PFSK-1 (cell line): ENCODE results near the gene AGO3.

Experiments used
- FOXP2 ChIP-seq: optimal IDR thresholded peaks from 2 replicates; pipeline ENCODE3; 2011; ENCODE audit warnings: borderline replicate concordance, control low read depth, inconsistent platforms; ENCODE audit not compliant: insufficient read depth; ENCODE audit errors: extremely low read length, extremely low read depth
- POLR2AphosphoS5 ChIP-seq: IDR thresholded peaks from 2 replicates; pipeline ENCODE4 v1.6.1; 2012; ENCODE audit warnings: low read depth, mild to moderate bottlenecking, control low read depth, low read length, moderate library complexity
- REST ChIP-seq, 2 experiments: IDR thresholded peaks; 2 replicates each; pipeline versions ENCODE4 v1.6.1 to v1.8.0; 2011 to 2012; ENCODE audit warnings: low read depth in 2 of 2, low read length in 2 of 2, control low read depth in 1 of 2, inconsistent platforms in 1 of 2, mild to moderate bottlenecking in 1 of 2, moderate library complexity in 1 of 2; ENCODE audit not compliant: insufficient read depth in 1 of 2
- SIN3A ChIP-seq: IDR thresholded peaks from 2 replicates; pipeline ENCODE4 v1.6.1; 2012; ENCODE audit warnings: mild to moderate bottlenecking, low read length, moderate library complexity, borderline replicate concordance; ENCODE audit not compliant: insufficient read depth
- TAF1 ChIP-seq: IDR thresholded peaks from 2 replicates; pipeline ENCODE4 v1.6.1; 2012; ENCODE audit warnings: low read length, control low read depth, borderline replicate concordance; ENCODE audit not compliant: insufficient read depth

AGO3 gene

GRCh38 chr1:36023098-36023769, 92.3 kb downstream of the AGO3 start:
- TF ChIP-seq FOXP2 (no peak), TAF1 (no peak), SIN3A (no peak), REST (IDR thresholded peaks at IDR 0.05; ENCODE audit: insufficient read depth in 1 of 2, low read depth in 2 of 2, low read length in 2 of 2) (no peak), POLR2AphosphoS5 (no peak)

GRCh38 chr1:36024847-36025246, 93.9 kb downstream of the AGO3 start:
- TF ChIP-seq SIN3A (no peak), POLR2AphosphoS5 (no peak), REST (IDR thresholded peaks at IDR 0.05; ENCODE audit: insufficient read depth in 1 of 2, low read depth in 2 of 2, low read length in 2 of 2) (no peak), FOXP2 (no peak), TAF1 (no peak)

GRCh38 chr1:36027766-36028165, 96.9 kb downstream of the AGO3 start:
- no peak for TF ChIP-seq SIN3A
- no peak for TF ChIP-seq TAF1
- no peak for TF ChIP-seq FOXP2
- TF ChIP-seq REST (IDR thresholded peaks at IDR 0.05; ENCODE audit: insufficient read depth in 1 of 2, low read depth in 2 of 2, low read length in 2 of 2) = no peak
- no peak for TF ChIP-seq POLR2AphosphoS5

GRCh38 chr1:36031441-36031840, 100.5 kb downstream of the AGO3 start:
- TF ChIP-seq TAF1 (no peak), SIN3A (no peak), FOXP2 (no peak), REST (IDR thresholded peaks at IDR 0.05; ENCODE audit: insufficient read depth in 1 of 2, low read depth in 2 of 2, low read length in 2 of 2) (no peak), POLR2AphosphoS5 (no peak)

- TF ChIP-seq SIN3A (no peak), FOXP2 (no peak), POLR2AphosphoS5 (no peak), TAF1 (no peak), REST (IDR thresholded peaks at IDR 0.05; ENCODE audit: insufficient read depth in 1 of 2, low read depth in 2 of 2, low read length in 2 of 2) (no peak)
These were observed 103.8 kb downstream of the AGO3 start for GRCh38 chr1:36034692-36035091.
